Measurements from ENCODE around the gene TNS3. TPM values are rescaled to one million over a fixed set of nuclear protein-coding genes. Genes with fewer than 3 reads are reported as not detected.
A peak's percentile ranks its signal among the peaks of the same experiment; 100 is the strongest.

Gene TNS3
- total and polyA plus RNA-seq, 2 of the 13 experiments (the other 11 are each of a cell fraction or from before 2014, with no cell fraction given) = 52.9 to 55.7 TPM

GRCh38 chr7:47523401-47523800 lies 58.5 kb downstream of the TNS3 start (continued):
- TF ChIP-seq MXD4 (CRISPR knock-in tag; IDR thresholded peaks at IDR 0.05) (no peak), SOX5 (CRISPR knock-in tag; IDR thresholded peaks at IDR 0.05; ENCODE audit: borderline replicate concordance) (no peak), ARHGAP35 (CRISPR knock-in tag; IDR thresholded peaks at IDR 0.05; ENCODE audit: borderline replicate concordance) (no peak), SMC3 (IDR thresholded peaks at IDR 0.05; ENCODE audit: low read length) (no peak)

- Histone ChIP-seq H3K4me2 (ENCODE audit: low read depth, low read length) (no peak overlapping the region), H2AFZ (ENCODE audit: low read length) (no peak overlapping the region), H3K36me3 (replicated peaks in 1 of 2; ENCODE audit: control insufficient read depth in 1 of 2, insufficient read depth in 2 of 2, low read length in 2 of 2) (peaks cover 18 to 64% of the 10 kb centered on the region in 2 experiments), H3K27me3 (ENCODE audit: control insufficient read depth in 1 of 2, insufficient read depth in 2 of 2, low read length in 2 of 2) (no peaks in the 10 kb centered on the region), H3K79me2 (ENCODE audit: insufficient read depth, low read length) (peaks cover 82% of the 10 kb centered on the region), H3K27ac (ENCODE audit: extremely low read length, insufficient read depth, low read length) (no peak overlapping the region), H3K4me3 (replicated peaks in 1 of 3; ENCODE audit: insufficient read depth in 1 of 3, low read depth in 2 of 3, low read length in 3 of 3) (no peak overlapping the region), H3K9ac (ENCODE audit: insufficient read depth, low read depth, low read length) (no peak overlapping the region), H3K9me3 (ENCODE audit: low read length) (no peaks in the 10 kb centered on the region), H3K4me1 (ENCODE audit: insufficient read depth, low read length) (peaks cover 59% of the 10 kb centered on the region), H4K20me1 (ENCODE audit: insufficient read depth, low read length) (peaks cover 41% of the 10 kb centered on the region)
- TF ChIP-seq KAT2B (IDR thresholded peaks at IDR 0.05; ENCODE audit: borderline replicate concordance, low read depth, low read length) (no peak), SOX5 (CRISPR knock-in tag; IDR thresholded peaks at IDR 0.05; ENCODE audit: borderline replicate concordance) (no peak), ZFYVE20 (CRISPR knock-in tag; IDR thresholded peaks at IDR 0.05; ENCODE audit: borderline replicate concordance, low read depth) (no peak), ZNF782 (CRISPR knock-in tag; IDR thresholded peaks at IDR 0.05; ENCODE audit: borderline replicate concordance) (no peak), NKX3-1 (CRISPR knock-in tag; IDR thresholded peaks at IDR 0.05) (no peak)
- TF ChIP-seq, protein P1, sequence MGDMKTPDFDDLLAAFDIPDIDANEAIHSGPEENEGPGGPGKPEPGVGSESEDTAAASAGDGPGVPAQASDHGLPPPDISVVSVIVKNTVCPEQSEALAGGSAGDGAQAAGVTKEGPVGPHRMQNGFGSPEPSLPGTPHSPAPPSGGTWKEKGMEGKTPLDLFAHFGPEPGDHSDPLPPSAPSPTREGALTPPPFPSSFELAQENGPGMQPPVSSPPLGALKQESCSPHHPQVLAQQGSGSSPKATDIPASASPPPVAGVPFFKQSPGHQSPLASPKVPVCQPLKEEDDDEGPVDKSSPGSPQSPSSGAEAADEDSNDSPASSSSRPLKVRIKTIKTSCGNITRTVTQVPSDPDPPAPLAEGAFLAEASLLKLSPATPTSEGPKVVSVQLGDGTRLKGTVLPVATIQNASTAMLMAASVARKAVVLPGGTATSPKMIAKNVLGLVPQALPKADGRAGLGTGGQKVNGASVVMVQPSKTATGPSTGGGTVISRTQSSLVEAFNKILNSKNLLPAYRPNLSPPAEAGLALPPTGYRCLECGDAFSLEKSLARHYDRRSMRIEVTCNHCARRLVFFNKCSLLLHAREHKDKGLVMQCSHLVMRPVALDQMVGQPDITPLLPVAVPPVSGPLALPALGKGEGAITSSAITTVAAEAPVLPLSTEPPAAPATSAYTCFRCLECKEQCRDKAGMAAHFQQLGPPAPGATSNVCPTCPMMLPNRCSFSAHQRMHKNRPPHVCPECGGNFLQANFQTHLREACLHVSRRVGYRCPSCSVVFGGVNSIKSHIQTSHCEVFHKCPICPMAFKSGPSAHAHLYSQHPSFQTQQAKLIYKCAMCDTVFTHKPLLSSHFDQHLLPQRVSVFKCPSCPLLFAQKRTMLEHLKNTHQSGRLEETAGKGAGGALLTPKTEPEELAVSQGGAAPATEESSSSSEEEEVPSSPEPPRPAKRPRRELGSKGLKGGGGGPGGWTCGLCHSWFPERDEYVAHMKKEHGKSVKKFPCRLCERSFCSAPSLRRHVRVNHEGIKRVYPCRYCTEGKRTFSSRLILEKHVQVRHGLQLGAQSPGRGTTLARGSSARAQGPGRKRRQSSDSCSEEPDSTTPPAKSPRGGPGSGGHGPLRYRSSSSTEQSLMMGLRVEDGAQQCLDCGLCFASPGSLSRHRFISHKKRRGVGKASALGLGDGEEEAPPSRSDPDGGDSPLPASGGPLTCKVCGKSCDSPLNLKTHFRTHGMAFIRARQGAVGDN (CRISPR knock-in tag; IDR thresholded peaks at IDR 0.05) = peak; percentile 5; the same call in 1 of the 2 replicates
- FAIRE-seq (no peak), DNase-seq (ENCODE audit: low spot score) (no peak), ATAC-seq (no peak)
- POLR2A ChIA-PET = no interaction called here
- 93% methylated on average over 12 of the region's 14 CpGs for WGBS (ENCODE audit: low lambda C conversion rate)
- intact Hi-C loops (cut with micrococcal nuclease; ENCODE audit: unreplicated experiment) (no loop called here), in situ Hi-C loops (cut with HindIII; ENCODE audit: extremely low pct_ligation_motif_present, low pct_unique_long_range_greater_than_20kb) (no loop called here)
- CTCF ChIA-PET (ENCODE audit: low intra/inter-chr PET ratio, low total read pairs) = no interaction called here
- no TSS peak for BruUV-seq (replicated peaks)
These were observed 59.9 kb downstream of the TNS3 start for GRCh38 chr7:47521816-47522561.

Measured in HepG2 (cell line).